Activated naive CD4-positive, alpha-beta T cell treated with anti-CD3 and anti-CD28 coated beads for 36 hours (primary cell): ENCODE measurements around the gene CAPN5. TPM values are rescaled to one million over a fixed set of nuclear protein-coding genes. Genes with fewer than 3 reads are reported as not detected.
A peak's percentile ranks its signal among the peaks of the same experiment; 100 is the strongest.

Experiments used
- CTCF ChIA-PET: fragments of 350-600 bp; sonication (Branson Sonifier 250); formaldehyde crosslinking; loops from one replicate; lab custom pipeline; 2021; ENCODE audit warnings: antibody characterized with exemption; lab: Charles Lee
- DNase-seq: peaks from one replicate; pipeline ENCODE4 v3.0.0-alpha.2; 2020
- H3K27ac Mint-ChIP-seq: one replicate; pipeline ENCODE4 v1.8.0; 2021; ENCODE audit warnings: mild to moderate bottlenecking, mixed read lengths
- H3K27me3 Mint-ChIP-seq: one replicate; pipeline ENCODE4 v1.8.0; 2021; ENCODE audit warnings: low read depth, mixed read lengths
- H3K36me3 Mint-ChIP-seq: one replicate; pipeline ENCODE4 v1.8.0; 2021; ENCODE audit warnings: low read depth, mixed read lengths
- H3K4me1 Mint-ChIP-seq: one replicate; pipeline ENCODE4 v1.8.0; 2021; ENCODE audit warnings: low read depth, mixed read lengths
- H3K4me3 Mint-ChIP-seq: one replicate; pipeline ENCODE4 v1.8.0; 2021; ENCODE audit warnings: mild to moderate bottlenecking, moderate library complexity, mixed read lengths
- H3K9me3 Mint-ChIP-seq: one replicate; pipeline ENCODE4 v1.8.0; 2021; ENCODE audit warnings: mixed read lengths
- intact Hi-C: fragments of 100-400 bp; cut with micrococcal nuclease; formaldehyde crosslinking; loops from one replicate; pipeline ENCODE4 v1.15.1; 2023
- total RNA-seq, 2 experiments: library from RNA; stranded (reverse); gene quantifications; one replicate each; pipeline ENCODE4 v1.2.3, GENCODE V29; 2021

CAPN5 gene
- total RNA-seq, 2 experiments from 2014 or later, result 0.79 to 1.5 TPM

- DNase-seq, result no peak
- H3K36me3 Mint-ChIP-seq, result no peaks in the 10 kb centered on the region
- H3K27me3 Mint-ChIP-seq, result peaks cover 34% of the 10 kb centered on the region
- no peak overlapping the region for H3K4me3 Mint-ChIP-seq
- no peaks in the 10 kb centered on the region for H3K9me3 Mint-ChIP-seq
- intact Hi-C loops, result no loop called here
- CTCF ChIA-PET, result interaction anchor here (2.9 kb wide), 1 partner anchor 10 kb away, joined by 7 read pairs; no protein-coding TSS in a partner anchor
- no peak overlapping the region for H3K27ac Mint-ChIP-seq
- peaks cover 6% of the 10 kb centered on the region for H3K4me1 Mint-ChIP-seq
Observed at GRCh38 chr11:77035580-77035979, 31.2 kb upstream of the CAPN5 start.

DNA sequence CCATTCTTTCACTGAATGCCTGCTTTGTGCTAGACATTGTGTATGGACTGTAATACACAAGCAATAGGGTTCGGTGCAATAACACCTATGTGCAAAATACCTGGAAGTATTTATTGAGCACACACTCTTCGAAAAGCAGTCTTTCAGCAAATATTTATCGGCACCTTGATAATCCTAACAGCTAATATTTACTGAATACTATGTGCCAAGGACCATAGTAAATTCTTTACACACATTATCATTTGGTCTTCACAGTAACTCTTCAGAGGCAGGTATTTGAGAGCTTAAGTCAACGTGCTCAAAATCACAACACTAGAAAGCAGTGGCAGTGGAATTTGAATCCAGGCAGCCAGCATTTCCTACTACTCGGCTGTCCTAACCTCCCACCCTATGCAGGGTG is 30.4 kb upstream of the CAPN5 start:
- Mint-ChIP-seq H3K27me3 (peaks cover 33% of the 10 kb centered on the region), H3K27ac (no peak overlapping the region), H3K4me1 (peaks cover 6% of the 10 kb centered on the region), H3K9me3 (no peaks in the 10 kb centered on the region), H3K36me3 (no peaks in the 10 kb centered on the region), H3K4me3 (no peak overlapping the region)
- no peak for DNase-seq
- intact Hi-C loops, result no loop called here
- CTCF ChIA-PET, result interaction anchor here (0.6 to 2.9 kb wide), 4 partner anchors 9 to 117 kb away, joined by 3 to 7 read pairs (median 5); no protein-coding TSS in a partner anchor

GRCh38 chr11:77037057-77037456 is 29.7 kb upstream of the CAPN5 start:
- H3K9me3 Mint-ChIP-seq, result no peaks in the 10 kb centered on the region
- no peak overlapping the region for H3K4me3 Mint-ChIP-seq
- DNase-seq, result no peak
- CTCF ChIA-PET, result interaction anchor here (1.3 to 2.9 kb wide), 3 partner anchors 8 to 118 kb away, joined by 5 to 7 read pairs (median 5); no protein-coding TSS in a partner anchor
- H3K4me1 Mint-ChIP-seq, result peaks cover 6% of the 10 kb centered on the region
- no peaks in the 10 kb centered on the region for H3K36me3 Mint-ChIP-seq
- no peak overlapping the region for H3K27ac Mint-ChIP-seq
- peaks cover 31% of the 10 kb centered on the region for H3K27me3 Mint-ChIP-seq
- intact Hi-C loops, result no loop called here

DNA sequence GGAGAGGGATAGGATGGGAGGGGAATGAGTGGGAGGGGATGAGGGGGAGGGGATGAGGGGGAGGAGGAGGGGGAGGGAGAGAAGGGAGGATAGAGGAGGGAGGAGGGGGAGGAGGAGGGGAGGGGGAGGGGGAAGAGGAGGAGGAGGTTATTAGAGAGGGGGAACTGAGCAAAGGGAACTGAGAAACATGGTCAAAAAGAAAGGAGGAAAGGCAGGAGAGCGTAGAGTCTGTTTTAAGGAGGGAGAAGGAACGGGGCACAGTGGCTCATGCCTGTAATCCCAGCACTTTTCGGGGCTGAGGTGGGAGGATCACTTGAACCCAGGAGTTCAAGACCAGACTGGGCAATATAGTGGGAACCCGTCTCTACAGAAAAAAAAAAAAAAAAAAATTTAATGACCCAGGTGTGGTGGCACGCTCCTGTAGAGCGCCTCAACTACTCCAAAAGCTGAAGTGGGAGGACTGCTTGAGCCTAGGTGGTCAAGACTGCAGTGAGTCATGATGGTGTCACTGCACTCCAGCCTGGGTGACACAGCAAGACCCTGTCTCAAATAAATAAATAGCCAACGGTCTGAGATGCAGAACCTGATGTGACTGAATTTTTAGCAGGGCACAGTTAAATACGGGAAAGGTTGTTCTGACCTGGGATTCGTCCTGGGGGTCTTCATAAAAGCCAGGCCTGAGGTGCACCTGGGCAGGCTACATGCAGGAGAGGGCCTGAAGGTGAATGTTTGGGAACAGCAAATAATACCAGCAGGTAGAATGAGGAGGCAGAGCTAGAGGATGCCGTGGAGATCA is 28.5 kb upstream of the CAPN5 start:
- Mint-ChIP-seq H3K27me3 (peaks cover 31% of the 10 kb centered on the region), H3K27ac (no peak overlapping the region), H3K4me1 (peaks cover 6% of the 10 kb centered on the region), H3K36me3 (no peaks in the 10 kb centered on the region), H3K9me3 (no peaks in the 10 kb centered on the region), H3K4me3 (no peak overlapping the region)
- CTCF ChIA-PET, result interaction anchor here (2.0 to 4.6 kb wide), 2 partner anchors 119 kb away, joined by 5 to 29 read pairs; no protein-coding TSS in a partner anchor
- intact Hi-C loops, result no loop called here
- no peak for DNase-seq

- no peaks in the 10 kb centered on the region for H3K9me3 Mint-ChIP-seq
- intact Hi-C loops, result no loop called here
- DNase-seq, result no peak
- H3K4me3 Mint-ChIP-seq, result peak overlapping the region; percentile 40
- CTCF ChIA-PET, result interaction anchor here (0.6 to 4.6 kb wide), 2 partner anchors 59 to 119 kb away, joined by 3 to 29 read pairs; no protein-coding TSS in a partner anchor
- H3K36me3 Mint-ChIP-seq, result no peaks in the 10 kb centered on the region
- H3K4me1 Mint-ChIP-seq, result peaks cover 6% of the 10 kb centered on the region
- H3K27ac Mint-ChIP-seq, result no peak overlapping the region
- peaks cover 31% of the 10 kb centered on the region for H3K27me3 Mint-ChIP-seq
Observed at GRCh38 chr11:77038825-77039326, 27.9 kb upstream of the CAPN5 start.

GRCh38 chr11:77039491-77040400 is 27.0 kb upstream of the CAPN5 start:
- peaks cover 34% of the 10 kb centered on the region for H3K27me3 Mint-ChIP-seq
- no peaks in the 10 kb centered on the region for H3K9me3 Mint-ChIP-seq
- intact Hi-C loops, result no loop called here
- no peaks in the 10 kb centered on the region for H3K36me3 Mint-ChIP-seq
- peak; percentile 36 for DNase-seq
- H3K4me3 Mint-ChIP-seq, result peak overlapping the region; percentile 16
- H3K27ac Mint-ChIP-seq, result no peak overlapping the region
- H3K4me1 Mint-ChIP-seq, result peaks cover 6% of the 10 kb centered on the region
- CTCF ChIA-PET, result interaction anchor here (0.6 to 4.6 kb wide), 4 partner anchors 52 to 120 kb away, joined by 3 to 29 read pairs (median 4); no protein-coding TSS in a partner anchor

- Mint-ChIP-seq H3K27ac (no peak overlapping the region), H3K4me3 (no peak overlapping the region), H3K36me3 (no peaks in the 10 kb centered on the region), H3K4me1 (peaks cover 6% of the 10 kb centered on the region), H3K9me3 (no peaks in the 10 kb centered on the region), H3K27me3 (peaks cover 34% of the 10 kb centered on the region)
- CTCF ChIA-PET, result interaction anchor here (0.6 to 4.6 kb wide), 4 partner anchors 51 to 121 kb away, joined by 3 to 29 read pairs (median 4); no protein-coding TSS in a partner anchor
- no peak for DNase-seq
- intact Hi-C loops, result no loop called here
Observed at GRCh38 chr11:77040401-77040777, 26.4 kb upstream of the CAPN5 start.

DNA sequence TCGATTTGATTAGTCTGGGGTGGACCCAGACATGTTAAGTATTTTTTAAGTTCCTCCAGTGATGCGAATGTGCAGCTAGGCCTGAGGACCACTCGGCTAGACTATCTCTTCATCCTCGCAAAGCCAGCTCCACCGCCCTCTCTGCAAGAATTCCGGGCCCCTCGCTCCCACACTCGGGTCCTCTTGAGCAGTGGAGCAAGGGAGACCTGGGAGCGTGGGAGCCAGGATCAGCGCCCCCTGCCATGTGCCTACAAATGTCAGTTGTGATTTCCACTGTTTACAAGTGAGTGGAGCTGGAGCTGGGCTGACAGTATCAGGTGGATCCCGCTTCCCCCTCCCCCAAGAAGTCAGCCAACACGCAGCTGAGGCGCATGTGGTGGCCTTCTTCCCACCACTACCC is 25.9 kb upstream of the CAPN5 start:
- Mint-ChIP-seq H3K4me3 (no peak overlapping the region), H3K27ac (no peak overlapping the region), H3K9me3 (no peaks in the 10 kb centered on the region), H3K27me3 (peaks cover 34% of the 10 kb centered on the region), H3K36me3 (no peaks in the 10 kb centered on the region), H3K4me1 (peaks cover 6% of the 10 kb centered on the region)
- CTCF ChIA-PET, result interaction anchor here (0.6 to 4.6 kb wide), 3 partner anchors 51 to 121 kb away, joined by 3 to 29 read pairs (median 6); no protein-coding TSS in a partner anchor
- DNase-seq, result no peak
- intact Hi-C loops, result no loop called here

- Mint-ChIP-seq H3K36me3 (no peaks in the 10 kb centered on the region), H3K27me3 (peaks cover 27% of the 10 kb centered on the region), H3K4me3 (no peak overlapping the region), H3K9me3 (no peaks in the 10 kb centered on the region), H3K27ac (no peak overlapping the region), H3K4me1 (peaks cover 14% of the 10 kb centered on the region)
- intact Hi-C loops, result no loop called here
- CTCF ChIA-PET, result interaction anchor here (1.1 to 4.6 kb wide), 2 partner anchors 49 to 123 kb away, joined by 4 to 29 read pairs; no protein-coding TSS in a partner anchor
- DNase-seq, result no peak
Observed at GRCh38 chr11:77042111-77042726, 24.6 kb upstream of the CAPN5 start.

DNA sequence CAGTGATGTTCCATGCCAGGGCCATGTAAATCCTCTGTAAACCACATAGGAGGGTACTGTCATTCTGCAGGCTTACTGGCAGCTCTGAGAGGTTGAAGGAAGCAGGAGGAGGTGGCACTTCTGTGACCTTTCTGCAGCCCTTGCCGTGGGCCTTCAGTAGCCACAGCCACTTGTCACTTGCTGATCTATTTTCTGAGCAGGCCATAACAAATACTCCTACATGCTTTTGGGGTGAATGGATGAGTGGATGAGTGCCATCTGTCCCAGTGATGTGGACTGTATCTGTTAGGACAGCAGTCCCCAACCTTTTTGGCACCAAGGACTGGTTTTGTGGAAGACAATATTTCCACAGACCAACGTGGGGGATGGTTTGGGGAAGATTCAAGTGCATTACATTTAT is 22.4 kb upstream of the CAPN5 start:
- Mint-ChIP-seq H3K27me3 (peaks cover 10% of the 10 kb centered on the region), H3K4me3 (no peak overlapping the region), H3K27ac (no peak overlapping the region), H3K36me3 (no peaks in the 10 kb centered on the region), H3K4me1 (peaks cover 8% of the 10 kb centered on the region), H3K9me3 (no peaks in the 10 kb centered on the region)
- DNase-seq, result no peak
- intact Hi-C loops, result no loop called here
- CTCF ChIA-PET, result interaction anchor here (1.0 to 2.6 kb wide), 14 partner anchors 9 to 428 kb away, joined by 3 to 25 read pairs (median 6); partner anchors contain the start of gene B3GNT6

DNA sequence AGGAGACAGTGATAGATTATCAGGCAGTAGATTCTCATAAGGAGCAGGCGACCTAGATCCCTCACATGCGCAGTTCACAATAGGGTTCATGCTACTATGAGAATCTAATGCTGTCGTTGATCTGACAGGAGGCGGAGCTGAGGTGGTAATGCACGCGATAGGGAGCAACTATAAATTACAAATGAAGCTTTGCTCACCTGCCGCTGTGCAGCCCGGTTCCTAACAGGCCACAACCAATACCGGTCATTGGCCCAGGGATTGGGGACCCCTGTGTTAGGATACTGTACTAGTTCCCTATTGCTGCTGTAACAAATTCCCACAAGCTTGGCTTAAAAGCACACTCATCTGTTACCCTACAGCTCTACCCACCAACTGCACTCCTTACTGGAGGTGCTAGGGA is 21.9 kb upstream of the CAPN5 start:
- Mint-ChIP-seq H3K27ac (no peak overlapping the region), H3K4me3 (no peak overlapping the region), H3K9me3 (no peaks in the 10 kb centered on the region), H3K4me1 (peaks cover 8% of the 10 kb centered on the region), H3K36me3 (no peaks in the 10 kb centered on the region), H3K27me3 (peaks cover 10% of the 10 kb centered on the region)
- intact Hi-C loops, result loop anchor here (5.0 kb wide), 2 partner anchors 577 to 808 kb away; no protein-coding TSS in a partner anchor
- no peak for DNase-seq
- CTCF ChIA-PET, result interaction anchor here (0.8 to 2.6 kb wide), 19 partner anchors 8 to 454 kb away, joined by 3 to 25 read pairs (median 5); partner anchors contain the start of gene B3GNT6
